GM23338 (cell line): ENCODE results near the gene SEC24C. TPM values are rescaled to one million over a fixed set of nuclear protein-coding genes. Genes with fewer than 3 reads are reported as not detected.

Source experiments
- ATAC-seq: fragments of 200-7000 bp; cut with Tn5 transposase; 3 replicates; pipeline ENCODE4 v1.9.1; 2020
- DNase-seq: peaks from one replicate; pipeline ENCODE4 v3.0.0-alpha.2; 2015; ENCODE audit warnings: low spot score
- H2AFZ ChIP-seq: fragments of 200-600 bp; sonication (generic); 2 replicates; pipeline ENCODE4 v1.8.0; 2016; ENCODE audit warnings: antibody characterized with exemption, mild to moderate bottlenecking, moderate library complexity
- H3F3A ChIP-seq: fragments of 200-600 bp; sonication (generic); replicated peaks from 2 replicates; pipeline ENCODE4 v1.8.0; 2017; ENCODE audit warnings: antibody characterized with exemption, mixed run types, low read depth
- H3K27ac ChIP-seq: fragments of 200-600 bp; sonication (generic); 2 replicates; pipeline ENCODE4 v1.6.1; 2016; ENCODE audit warnings: low read depth
- H3K27me3 ChIP-seq: fragments of 200-600 bp; sonication (generic); 2 replicates; pipeline ENCODE4 v1.8.0; 2016; ENCODE audit warnings: mild to moderate bottlenecking, mixed run types, moderate library complexity; ENCODE audit not compliant: insufficient read depth
- H3K36me3 ChIP-seq: fragments of 200-600 bp; sonication (generic); 2 replicates; pipeline ENCODE4 v1.8.0; 2016; ENCODE audit warnings: mild to moderate bottlenecking; ENCODE audit not compliant: insufficient read depth
- H3K4me1 ChIP-seq: fragments of 200-600 bp; sonication (generic); 2 replicates; pipeline ENCODE4 v1.8.0; 2016; ENCODE audit warnings: mild to moderate bottlenecking, moderate library complexity; ENCODE audit not compliant: insufficient read depth
- H3K4me2 ChIP-seq: fragments of 200-600 bp; sonication (generic); 2 replicates; pipeline ENCODE4 v1.7.1; 2017; ENCODE audit warnings: mixed run types
- H3K4me3 ChIP-seq: fragments of 200-600 bp; sonication (generic); 2 replicates; pipeline ENCODE4 v1.6.1; 2016; ENCODE audit warnings: mixed run types
- H3K79me2 ChIP-seq: fragments of 200-600 bp; sonication (generic); replicated peaks from 2 replicates; pipeline ENCODE4 v1.8.0; 2017; ENCODE audit warnings: mild to moderate bottlenecking; ENCODE audit not compliant: insufficient read depth
- H3K9me2 ChIP-seq: fragments of 200-600 bp; sonication (generic); 2 replicates; pipeline ENCODE4 v1.8.0; 2017; ENCODE audit not compliant: insufficient read depth
- H4K20me1 ChIP-seq: fragments of 200-600 bp; sonication (generic); replicated peaks from 2 replicates; pipeline ENCODE4 v1.8.0; 2017; ENCODE audit warnings: mild to moderate bottlenecking; ENCODE audit not compliant: insufficient read depth
- H3K27ac Mint-ChIP-seq: 2 replicates; pipeline ENCODE4 v1.8.0; 2020; ENCODE audit warnings: inconsistent platforms, mild to moderate bottlenecking, moderate library complexity, mixed read lengths
- H3K27me3 Mint-ChIP-seq: 3 replicates; pipeline ENCODE4 v1.8.0; 2022; ENCODE audit warnings: low read depth, mild to moderate bottlenecking, moderate library complexity, mixed read lengths, inconsistent platforms; ENCODE audit not compliant: insufficient read depth, poor library complexity
- H3K36me3 Mint-ChIP-seq: 3 replicates; pipeline ENCODE4 v1.8.0; 2021; ENCODE audit warnings: low read depth, mild to moderate bottlenecking, inconsistent platforms, moderate library complexity, mixed read lengths
- H3K4me1 Mint-ChIP-seq: 3 replicates; pipeline ENCODE4 v1.8.0; 2020; ENCODE audit warnings: mild to moderate bottlenecking, inconsistent platforms, mixed read lengths
- H3K4me3 Mint-ChIP-seq: 3 replicates; pipeline ENCODE4 v1.8.0; 2021; ENCODE audit warnings: moderate library complexity, mild to moderate bottlenecking, inconsistent platforms, mixed read lengths
- H3K9me3 Mint-ChIP-seq: 3 replicates; pipeline ENCODE4 v1.8.0; 2020; ENCODE audit warnings: moderate library complexity, mild to moderate bottlenecking, inconsistent platforms, mixed read lengths
- CREB1 ChIP-seq: fragments of 250-450 bp; sonication (Bioruptor Pico); IDR thresholded peaks from 2 replicates; pipeline ENCODE4 v1.5.0; 2020; ENCODE audit warnings: low read depth, mild to moderate bottlenecking, moderate library complexity
- NANOG ChIP-seq: IDR thresholded peaks from 2 replicates; pipeline ENCODE4 v1.6.1; 2016; ENCODE audit warnings: antibody characterized with exemption, borderline replicate concordance
- POLR2AphosphoS5 ChIP-seq: IDR thresholded peaks from 2 replicates; pipeline ENCODE4 v1.6.1; 2016; ENCODE audit warnings: antibody characterized with exemption, low read depth
- ZNF114 ChIP-seq: fragments of 250-450 bp; sonication (Bioruptor Pico); IDR thresholded peaks from 2 replicates; pipeline ENCODE4 v1.5.0; 2020; ENCODE audit warnings: mild to moderate bottlenecking, moderate library complexity
- ZNF462 ChIP-seq: fragments of 250-450 bp; sonication (Bioruptor Pico); IDR thresholded peaks from 2 replicates; pipeline ENCODE4 v1.5.0; 2020; ENCODE audit warnings: mild to moderate bottlenecking, moderate library complexity
- polyA plus RNA-seq: library from polyadenylated mRNA; unstranded; fragments of >200 nt; fragmentation: Nextera tagmentation; extraction: Ambion mirVana; gene quantifications from 2 replicates; pipeline ENCODE4 v1.2.1, GENCODE V29; 2016
- total RNA-seq: library from RNA; depleted of rRNA; stranded (reverse); fragments of >200 nt; shearing (Covaris generic); gene quantifications from 2 replicates; pipeline ENCODE4 v1.2.3, GENCODE V29; 2014

The SEC24C gene
- total and polyA plus RNA-seq, 2 experiments from 2014 or later: 16.9 to 64.2 TPM

- Histone ChIP-seq H3K4me3 (no peak overlapping the region), H3K27me3 (no peaks in the 10 kb centered on the region), H3K79me2 (no peaks in the 10 kb centered on the region), H3K9me2 (no peaks in the 10 kb centered on the region), H2AFZ (no peak overlapping the region), H3K36me3 (peaks cover 3% of the 10 kb centered on the region; the same call in 1 of the 2 replicates), H4K20me1 (0 out of 2 replicates have a peak, but pooled peaks cover 3% of the 10 kb centered on the region), H3K4me1 (peaks cover 7% of the 10 kb centered on the region), H3K4me2 (no peak overlapping the region), H3K27ac (no peak overlapping the region), H3F3A (0 out of 2 replicates have a peak, but pooled peaks cover 2% of the 10 kb centered on the region)
- Mint-ChIP-seq H3K9me3 (no peaks in the 10 kb centered on the region), H3K36me3 (peaks cover 50% of the 10 kb centered on the region), H3K27ac (no peak overlapping the region), H3K4me3 (no peak overlapping the region), H3K4me1 (peaks cover 5% of the 10 kb centered on the region), H3K27me3 (peaks cover 9% of the 10 kb centered on the region)
- ATAC-seq: no peak
- TF ChIP-seq POLR2AphosphoS5 (no peak), CREB1 (CRISPR knock-in tag) (no peak), NANOG (no peak)
- DNase-seq: no peak
Measured at GRCh38 chr10:73807471-73807870, 63.3 kb downstream of the SEC24C start.

- ATAC-seq: no peak
Measured at GRCh38 chr10:73808021-73808815, 64.0 kb downstream of the SEC24C start.

More at GRCh38 chr10:73808021-73808815, 64.0 kb downstream of the SEC24C start:
- Histone ChIP-seq H3K4me3 (no peak overlapping the region), H3K79me2 (no peaks in the 10 kb centered on the region), H3K36me3 (peaks cover 3% of the 10 kb centered on the region; the same call in 1 of the 2 replicates), H3F3A (0 out of 2 replicates have a peak, but pooled peaks cover 8% of the 10 kb centered on the region), H2AFZ (no peak overlapping the region), H3K27me3 (no peaks in the 10 kb centered on the region), H3K4me1 (peaks cover 7% of the 10 kb centered on the region), H3K27ac (no peak overlapping the region), H3K9me2 (no peaks in the 10 kb centered on the region), H3K4me2 (no peak overlapping the region), H4K20me1 (0 out of 2 replicates have a peak, but pooled peaks cover 3% of the 10 kb centered on the region)
- TF ChIP-seq ZNF114 (CRISPR knock-in tag) (no peak), ZNF462 (no peak)
- H3K27ac Mint-ChIP-seq: no peak overlapping the region
- H3K9me3 Mint-ChIP-seq: no peaks in the 10 kb centered on the region
- H3K36me3 Mint-ChIP-seq: peaks cover 43% of the 10 kb centered on the region
- no peak for DNase-seq
- peaks cover 12% of the 10 kb centered on the region for H3K27me3 Mint-ChIP-seq
- H3K4me3 Mint-ChIP-seq: no peak overlapping the region
- H3K4me1 Mint-ChIP-seq: peaks cover 12% of the 10 kb centered on the region
